Small intestine (tissue), 7 donors: Measurements from ENCODE around the gene NPIPB4. TPM values are rescaled to one million over a fixed set of nuclear protein-coding genes. Genes with fewer than 3 reads are reported as not detected.
"Not testable (repeated sequence)": the region's sequence is repeated elsewhere in the genome, so short reads cannot be mapped to it uniquely, and the experiment has no call there.

ENCODE experiments used
- DNase-seq, 2 donors: peaks; one replicate each; pipeline versions ENCODE4 v3.0.0 to v3.0.0-alpha.2; 2013
- FAIRE-seq: peaks from 2 replicates; lab custom pipeline; 2012; peaks lifted over from hg19 to GRCh38; lab: Jason Lieb, UNC
- H3K27ac ChIP-seq, 3 donors: one replicate each; pipeline ENCODE4 v1.5.1; 2013; ENCODE audit warnings: low read length in 2 of 3, mild to moderate bottlenecking in 2 of 3, control low read depth in 1 of 3, inconsistent platforms in 1 of 3, low read depth in 1 of 3, moderate library complexity in 1 of 3
- H3K27me3 ChIP-seq, 3 donors: one replicate each; pipeline ENCODE4 v1.6.1; 2013; ENCODE audit warnings: low read length in 3 of 3, inconsistent platforms in 1 of 3; ENCODE audit not compliant: control insufficient read depth in 3 of 3, insufficient read depth in 3 of 3
- H3K36me3 ChIP-seq, 3 donors: one replicate each; pipeline ENCODE4 v1.6.1; 2013; ENCODE audit warnings: low read length in 3 of 3, inconsistent platforms in 1 of 3, low read depth in 1 of 3, mild to moderate bottlenecking in 1 of 3, moderate library complexity in 1 of 3; ENCODE audit not compliant: control insufficient read depth in 3 of 3, insufficient read depth in 2 of 3
- H3K4me1 ChIP-seq, 3 donors: one replicate each; pipeline ENCODE4 v1.6.1; 2013; ENCODE audit warnings: low read length in 2 of 3, inconsistent platforms in 1 of 3, low read depth in 1 of 3, mild to moderate bottlenecking in 1 of 3, moderate library complexity in 1 of 3; ENCODE audit not compliant: control insufficient read depth in 3 of 3, insufficient read depth in 2 of 3
- H3K4me3 ChIP-seq, 3 donors: one replicate each; pipeline ENCODE4 v1.5.1; 2013; ENCODE audit warnings: low read length in 3 of 3, control low read depth in 1 of 3, inconsistent platforms in 1 of 3, low read depth in 1 of 3, mild to moderate bottlenecking in 1 of 3, moderate library complexity in 1 of 3
- H3K9me3 ChIP-seq, 2 donors: one replicate each; pipeline ENCODE4 v1.6.1; 2013; ENCODE audit warnings: low read depth in 1 of 2, low read length in 1 of 2; ENCODE audit not compliant: control insufficient read depth in 2 of 2, insufficient read depth in 1 of 2
- WGBS, 3 donors: extraction: QIAGEN DNeasy Blood & Tissue Kit; methylation state at CpG; one replicate each; pipeline ENCODE4 v1.1.7; 2013; 5-methylcytosine and 5-hydroxymethylcytosine counted together
- polyA plus RNA-seq, 4 donors: library from polyadenylated mRNA; stranded (reverse) in 3 of 4; unstranded in 1 of 4; fragments of 200-250 nt in 3 of 4; fragments of 120-200 nt in 1 of 4; gene quantifications; one replicate each; pipeline versions ENCODE4 v1.2.1 to v1.2.3, GENCODE V29; 2013
- donor health status: healthy with polysubstance abuse.
- donor health status: control.
- donor health status: control.
- donor health status: Bipolar disorder and iron deficiency.
- donor health status: healthy.

The NPIPB4 gene
- polyA plus RNA-seq, 4 donors: 9.2 to 109 (median 14.4) TPM

DNA sequence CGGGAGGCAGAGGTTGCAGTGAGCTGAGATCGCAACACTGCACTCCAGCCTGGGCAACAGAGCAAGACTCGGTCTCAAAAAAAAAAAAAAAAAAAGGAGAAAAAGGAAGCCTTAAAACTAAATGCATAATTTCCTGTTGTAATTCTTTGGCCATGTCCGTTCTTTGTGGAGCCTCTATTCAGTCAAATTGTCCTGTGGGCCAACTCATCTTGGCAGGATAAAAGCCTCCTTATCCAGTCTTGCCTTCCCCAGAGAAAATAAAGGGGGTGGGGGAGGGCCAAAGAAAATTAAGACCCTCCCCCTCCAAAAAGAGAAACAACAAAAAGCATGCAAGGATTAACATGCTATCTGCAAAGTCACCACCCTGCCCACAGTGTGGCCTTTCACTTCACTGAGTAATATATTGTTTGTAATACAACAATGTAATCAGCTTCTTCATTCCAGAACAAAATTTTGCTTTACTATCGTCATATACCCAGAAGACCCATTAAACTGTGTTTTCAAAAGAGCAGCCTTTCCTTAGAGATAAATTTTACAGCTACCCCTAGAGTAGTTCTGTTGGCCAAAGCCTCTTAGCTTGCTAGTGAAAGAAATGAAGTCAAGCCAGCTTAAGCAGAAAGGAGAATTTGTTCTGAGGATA, 31.4 kb downstream of the NPIPB4 start:
- not testable (repeated sequence) for H3K4me1 ChIP-seq, H3K36me3 ChIP-seq, FAIRE-seq, DNase-seq, H3K4me3 ChIP-seq, H3K27ac ChIP-seq, H3K9me3 ChIP-seq, H3K27me3 ChIP-seq
- WGBS, 3 donors: 58 to 74% (median 73%) methylated on average over 5 of the region's 5 CpGs

DNA sequence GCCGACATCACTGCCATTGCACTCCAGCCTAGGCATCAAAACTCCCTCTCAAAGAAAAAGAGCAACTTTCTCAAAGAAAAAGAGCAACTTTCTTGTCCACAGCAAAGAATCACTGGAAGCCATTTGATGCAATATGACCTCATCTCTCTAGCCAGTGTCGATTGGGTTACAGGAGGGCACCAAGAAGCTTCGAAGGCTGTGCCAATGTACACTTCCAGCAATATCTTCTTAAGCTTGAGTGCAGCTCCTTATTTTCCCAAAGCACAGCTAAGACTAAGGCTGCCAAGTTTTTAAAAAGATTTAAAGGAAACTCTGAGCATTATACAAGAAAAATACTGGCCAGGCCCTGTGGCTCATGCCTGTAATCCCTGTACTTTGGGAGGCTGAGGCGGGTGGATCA, 32.0 kb downstream of the NPIPB4 start:
- WGBS, 3 donors: 72 to 86% (median 81%) methylated on average over 4 of the region's 4 CpGs
- H3K4me3 ChIP-seq, H3K9me3 ChIP-seq, DNase-seq, H3K27ac ChIP-seq, H3K27me3 ChIP-seq, H3K4me1 ChIP-seq, H3K36me3 ChIP-seq, FAIRE-seq: not testable (repeated sequence)

DNA sequence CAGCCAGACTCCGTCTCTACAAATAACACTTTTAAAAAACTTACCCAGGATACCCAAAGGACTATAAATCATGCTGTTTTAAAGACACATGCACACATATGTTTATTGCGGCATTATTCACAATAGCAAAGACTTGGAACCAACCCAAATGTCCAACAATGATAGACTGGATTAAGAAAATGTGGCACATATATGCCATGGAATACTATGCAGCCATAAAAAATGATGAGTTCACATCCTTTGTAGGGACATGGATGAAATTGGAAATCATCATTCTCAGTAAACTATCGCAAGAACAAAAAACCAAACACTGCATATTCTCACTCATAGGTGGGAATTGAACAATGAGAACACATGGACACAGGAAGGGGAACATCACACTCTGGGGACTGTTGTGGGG, 34.3 kb downstream of the NPIPB4 start:
- FAIRE-seq, DNase-seq, H3K4me1 ChIP-seq, H3K36me3 ChIP-seq, H3K9me3 ChIP-seq, H3K27me3 ChIP-seq, H3K27ac ChIP-seq, H3K4me3 ChIP-seq: not testable (repeated sequence)
- 95 to 100% (median 97%) methylated on average over 2 of the region's 3 CpGs for WGBS, 3 donors

DNA sequence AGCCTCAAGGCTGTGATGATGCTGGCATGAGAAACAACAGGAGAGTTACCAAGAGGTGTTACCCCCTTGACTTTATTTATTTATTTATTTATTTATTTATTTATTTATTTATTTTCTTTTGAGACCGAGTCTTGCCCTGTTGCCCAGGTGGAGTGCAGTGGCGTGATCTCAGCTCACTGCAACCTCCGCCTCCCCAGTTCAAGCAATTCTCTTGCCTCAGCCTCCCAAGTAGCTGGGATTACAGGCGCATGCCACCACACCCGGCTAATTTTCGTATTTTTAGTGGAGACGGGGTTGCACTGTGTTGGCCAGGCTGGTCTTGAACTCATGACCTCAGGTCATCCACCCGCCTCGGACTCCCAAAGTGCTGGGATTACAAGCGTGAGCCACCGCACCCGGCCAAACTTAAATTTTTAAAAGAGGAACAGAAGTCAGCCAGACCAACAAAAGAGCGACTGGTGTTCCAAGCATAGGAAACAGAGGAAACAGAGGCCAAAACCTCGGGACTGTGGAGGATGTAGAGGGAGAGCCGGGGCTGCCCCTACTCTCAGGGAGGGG, 36.6 kb downstream of the NPIPB4 start:
- not testable (repeated sequence) for H3K36me3 ChIP-seq, H3K4me1 ChIP-seq, H3K9me3 ChIP-seq, DNase-seq, FAIRE-seq, H3K27me3 ChIP-seq
- WGBS, 3 donors: 86 to 90% (median 87%) methylated on average over 15 of the region's 15 CpGs
- Histone ChIP-seq H3K27ac (peak overlapping the region in 2 of 3 donors; percentile 74 to 90), H3K4me3 (peak overlapping the region in 2 of 3 donors; percentile 32 to 52)

DNA sequence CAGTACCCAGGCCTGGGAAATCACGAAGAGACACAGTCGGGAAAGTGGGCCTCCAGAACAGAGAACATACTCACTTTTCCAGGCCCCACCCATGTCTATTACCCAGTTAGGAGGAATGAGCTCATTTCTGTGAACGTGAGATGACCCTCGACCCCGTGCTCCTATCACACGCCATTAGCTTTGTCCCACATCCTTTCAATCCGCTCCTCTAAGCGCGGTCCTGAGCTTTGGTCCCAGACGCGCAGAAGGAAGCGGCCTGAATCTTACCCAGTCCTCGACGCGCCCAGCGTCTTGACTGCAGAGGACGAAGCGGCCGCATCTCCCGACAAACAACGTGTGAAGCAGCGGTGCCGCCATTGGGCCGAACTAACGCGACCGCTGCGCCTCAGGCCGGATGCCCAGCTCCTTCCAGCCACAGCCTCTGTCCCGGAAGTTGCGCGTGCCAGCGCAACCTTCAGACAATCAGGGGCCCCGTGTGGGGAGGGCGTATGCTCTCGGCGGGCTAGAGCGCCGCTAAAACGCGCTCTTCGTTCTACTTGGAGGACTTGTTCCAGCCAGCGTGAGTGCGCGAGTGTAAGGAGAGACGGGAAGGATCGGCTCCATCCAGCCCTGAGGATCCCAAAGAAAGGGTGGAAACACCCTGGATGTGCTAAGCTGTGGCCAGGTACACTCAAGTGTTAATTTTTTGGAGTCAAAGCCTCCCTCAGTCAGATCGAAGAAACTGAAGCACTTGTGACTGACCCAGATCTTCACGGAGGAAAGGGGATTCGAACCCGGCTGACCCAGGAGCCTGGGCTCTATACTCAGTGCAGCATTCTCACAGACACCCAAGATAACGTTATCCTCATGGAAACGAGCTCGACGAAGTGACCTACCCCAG, 37.3 kb downstream of the NPIPB4 start:
- H3K27me3 ChIP-seq, H3K9me3 ChIP-seq, H3K36me3 ChIP-seq, FAIRE-seq, H3K4me1 ChIP-seq: not testable (repeated sequence)
- WGBS, 3 donors: 3% methylated on average over 54 to 55 of the region's 55 CpGs
- peak overlapping the region; percentile 32 to 58 (median 52) for H3K4me3 ChIP-seq
- DNase-seq: peak; percentile 64 to 91
- peak overlapping the region; percentile 58 to 90 (median 74) for H3K27ac ChIP-seq

DNA sequence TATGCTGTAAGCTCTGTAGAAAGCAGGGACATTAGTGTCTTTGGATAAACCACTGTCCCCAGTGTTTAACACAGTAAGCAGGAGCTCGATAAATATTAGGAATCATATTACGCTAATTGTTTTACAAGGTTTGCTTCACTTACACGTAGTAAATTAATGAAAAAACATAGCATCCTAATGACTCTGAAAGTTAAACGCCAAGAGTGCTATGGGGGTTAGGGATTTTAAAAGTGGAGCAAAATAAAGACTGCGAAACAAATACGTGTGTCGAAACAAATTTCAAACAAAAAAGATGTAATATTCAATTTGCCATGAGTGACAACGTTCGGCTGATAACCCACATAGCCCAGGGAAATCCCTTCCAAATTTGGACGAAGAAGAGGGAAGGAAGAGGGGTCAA, 37.9 kb downstream of the NPIPB4 start:
- H3K9me3 ChIP-seq, H3K4me1 ChIP-seq, FAIRE-seq, H3K27me3 ChIP-seq, H3K36me3 ChIP-seq: not testable (repeated sequence)
- H3K4me3 ChIP-seq: peak overlapping the region in 1 of 3 donors; percentile 52
- WGBS, 3 donors: 44 to 55% (median 44%) methylated on average over 9 of the region's 10 CpGs
- peak overlapping the region in 2 of 3 donors; percentile 74 to 90 for H3K27ac ChIP-seq
- peak in 1 of 2 donors; percentile 1 for DNase-seq

DNA sequence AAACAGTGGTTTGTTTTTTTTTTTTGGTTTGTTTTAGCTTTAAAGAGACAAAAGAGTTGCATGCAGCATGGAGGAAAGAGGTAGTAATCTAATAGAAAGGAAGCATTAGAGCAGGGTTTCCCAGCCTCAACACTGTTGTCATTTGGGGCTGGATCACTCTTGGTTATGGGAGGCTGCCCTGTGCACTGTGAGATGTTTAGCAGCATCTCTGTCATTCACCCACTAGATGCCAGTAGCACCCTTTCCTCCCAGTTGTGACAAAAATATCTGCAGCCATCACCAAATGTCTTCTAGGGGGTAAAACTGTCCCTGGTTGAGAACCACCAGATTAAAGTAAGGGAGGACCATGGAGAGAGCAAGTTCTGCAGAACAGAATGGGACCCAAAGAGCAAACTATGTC, 40.5 kb downstream of the NPIPB4 start:
- H3K4me1 ChIP-seq, H3K27ac ChIP-seq, FAIRE-seq, H3K9me3 ChIP-seq, H3K27me3 ChIP-seq, H3K36me3 ChIP-seq, H3K4me3 ChIP-seq, DNase-seq: not testable (repeated sequence)

DNA sequence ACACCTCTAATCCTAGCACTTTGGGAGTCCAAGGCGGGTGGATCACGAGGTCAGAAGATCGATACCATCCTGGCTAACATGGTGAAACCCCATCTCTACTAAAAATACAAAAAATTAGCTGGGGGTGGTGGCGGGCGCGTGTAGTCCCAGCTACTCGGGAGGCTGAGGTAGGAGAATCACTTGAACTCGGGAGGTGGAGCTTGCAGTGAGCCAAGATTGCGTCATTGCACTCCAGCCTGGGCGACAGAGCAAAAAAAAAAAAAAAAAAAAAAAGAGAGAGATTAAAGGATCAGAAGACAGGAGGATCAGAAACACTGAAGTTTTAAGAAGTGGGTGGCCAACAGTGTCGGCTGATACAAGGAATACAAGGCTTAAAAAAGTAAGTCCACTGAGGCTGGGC, 41.9 kb downstream of the NPIPB4 start:
- not testable (repeated sequence) for H3K27ac ChIP-seq, H3K27me3 ChIP-seq, FAIRE-seq, DNase-seq, H3K4me1 ChIP-seq, H3K4me3 ChIP-seq, H3K36me3 ChIP-seq, H3K9me3 ChIP-seq
- WGBS, 3 donors: 87 to 94% (median 90%) methylated on average over 9 to 11 of the region's 11 CpGs
